ENCODE data around the gene IL22RA2.

DNA sequence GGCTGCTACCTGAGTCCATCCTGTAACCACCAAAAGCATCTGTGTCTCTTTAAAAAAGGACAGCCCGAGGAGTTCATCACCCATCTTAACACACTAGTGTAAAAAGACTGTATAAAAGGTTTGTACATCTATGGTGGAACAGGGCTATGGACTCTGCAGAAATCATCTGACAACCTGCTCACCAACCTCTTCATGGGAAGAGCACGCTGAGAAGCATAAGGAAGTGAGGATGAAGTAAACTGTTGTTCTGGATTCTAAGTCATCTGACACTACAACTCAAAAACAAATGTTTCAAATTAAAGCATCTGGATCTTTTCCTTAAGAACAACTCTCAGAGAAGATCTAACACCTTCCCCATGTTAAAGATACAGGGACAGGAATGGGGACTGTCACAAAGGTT lies 40.4 kb upstream of the IL22RA2 start:
- no peak for TF ChIP-seq ZBTB17 (CRISPR knock-in tag; IDR thresholded peaks at IDR 0.05)
- TF ChIP-seq GABPA (tag; conservative IDR thresholded peaks at IDR 0.05; ENCODE audit: low read depth): no peak
- no peak for TF ChIP-seq NCOR1 (IDR thresholded peaks at IDR 0.05)
- TF ChIP-seq PRPF4 (IDR thresholded peaks at IDR 0.05; ENCODE audit: insufficient read depth, low read depth, low read length, poor library complexity, severe bottlenecking): no peak
- TF ChIP-seq CHD2 (IDR thresholded peaks at IDR 0.05; ENCODE audit: low read depth, low read length): no peak
- TF ChIP-seq ZBTB7A (IDR thresholded peaks at IDR 0.05; ENCODE audit: borderline replicate concordance, control insufficient read depth, low read depth, low read length): no peak
- TF ChIP-seq PHF8 (IDR thresholded peaks at IDR 0.05; ENCODE audit: borderline replicate concordance, low read length): no peak
- TF ChIP-seq ZNF589 (CRISPR knock-in tag; IDR thresholded peaks at IDR 0.05; ENCODE audit: low read depth): no peak
- TF ChIP-seq ZNF445 (CRISPR knock-in tag; IDR thresholded peaks at IDR 0.05; ENCODE audit: low read depth): no peak

All from K562 (cell line).